A673 (cell line): ENCODE data around the gene PLCG2. TPM values are rescaled to one million over a fixed set of nuclear protein-coding genes. Genes with fewer than 3 reads are reported as not detected.

Experiments
- BruUV-seq: library from RNA; stranded (reverse); fragments of 400-500 nt; replicated peaks from 2 replicates; lab custom pipeline; 2021; lab: Mats Ljungman, UMichigan
- CTCF ChIA-PET: fragments of 300-600 bp; sonication (Branson Sonifier 250); formaldehyde crosslinking; loops from one replicate; lab custom pipeline; 2022; ENCODE audit warnings: antibody characterized with exemption; lab: Charles Lee
- POLR2A ChIA-PET: fragments of 300-600 bp; sonication (Branson Sonifier 250); formaldehyde crosslinking; loops from one replicate; lab custom pipeline; 2022; ENCODE audit warnings: antibody characterized with exemption; ENCODE audit not compliant: low non-redundant PET; lab: Charles Lee
- DNase-seq: peaks from one replicate; pipeline ENCODE4 v3.0.0-alpha.2; 2015; ENCODE audit warnings: low spot score
- H3K27ac ChIP-seq: fragments of 200-600 bp; sonication (generic); 2 replicates; pipeline ENCODE4 v1.5.1; 2016; ENCODE audit warnings: mixed run types, low read depth, mild to moderate bottlenecking, mixed read lengths, antibody characterized with exemption, low read length; ENCODE audit not compliant: poor library complexity, severe bottlenecking
- H3K27me3 ChIP-seq: fragments of 200-600 bp; sonication (generic); replicated peaks from 2 replicates; pipeline ENCODE4 v1.6.1; 2017; ENCODE audit warnings: mixed run types, low read depth, mild to moderate bottlenecking, mixed read lengths, antibody characterized with exemption, low read length; ENCODE audit not compliant: insufficient read depth, poor library complexity
- H3K36me3 ChIP-seq: fragments of 200-600 bp; sonication (generic); 2 replicates; pipeline ENCODE4 v1.6.1; 2016; ENCODE audit warnings: mixed run types, mild to moderate bottlenecking, mixed read lengths, antibody characterized with exemption, low read length; ENCODE audit not compliant: insufficient read depth, poor library complexity, severe bottlenecking
- H3K4me1 ChIP-seq: fragments of 200-600 bp; sonication (generic); 2 replicates; pipeline ENCODE4 v1.6.1; 2017; ENCODE audit warnings: mixed run types, mild to moderate bottlenecking, mixed read lengths, antibody characterized with exemption, low read length; ENCODE audit not compliant: insufficient read depth, poor library complexity, severe bottlenecking
- H3K4me3 ChIP-seq: fragments of 200-600 bp; sonication (generic); 2 replicates; pipeline ENCODE4 v1.5.1; 2016; ENCODE audit warnings: low read depth, mixed run types, mild to moderate bottlenecking, mixed read lengths, low read length; ENCODE audit not compliant: poor library complexity, severe bottlenecking
- H3K9me3 ChIP-seq: fragments of 200-600 bp; sonication (generic); 2 replicates; pipeline ENCODE4 v1.6.1; 2016; ENCODE audit warnings: mixed run types, low read depth, mild to moderate bottlenecking, mixed read lengths, antibody characterized with exemption, low read length; ENCODE audit not compliant: poor library complexity, severe bottlenecking
- CTCF ChIP-seq: fragments of 300-800, 200-600 bp; sonication (generic); conservative IDR thresholded peaks from 2 replicates; pipeline ENCODE4 v1.5.1; 2017; ENCODE audit warnings: low read depth, mild to moderate bottlenecking, antibody characterized with exemption, low read length, moderate library complexity, mixed read lengths
- EZH2 ChIP-seq: fragments of 200-600 bp; sonication (generic); IDR thresholded peaks from 2 replicates; pipeline ENCODE4 v1.6.1; 2017; ENCODE audit warnings: borderline replicate concordance, low read depth, mild to moderate bottlenecking, mixed read lengths, antibody characterized with exemption, low read length; ENCODE audit not compliant: poor library complexity, severe bottlenecking
- intact Hi-C: fragments of 100-400 bp; cut with micrococcal nuclease; formaldehyde crosslinking; loops from one replicate; pipeline ENCODE4 v1.10.0; 2022; ENCODE audit not compliant: unreplicated experiment
- total RNA-seq: library from RNA; stranded (reverse); gene quantifications from 2 replicates; pipeline ENCODE4 v1.2.3, GENCODE V29; 2021

PLCG2 gene
- total RNA-seq, 1 experiment from 2014 or later: 9.6 TPM

- intact Hi-C loops: no loop called here
- BruUV-seq: no TSS peak
These were observed 39.8 kb downstream of the PLCG2 start for GRCh38 chr16:81818905-81819304.

GRCh38 chr16:81821436-81822128 lies 42.5 kb downstream of the PLCG2 start:
- DNase-seq: no peak
- Histone ChIP-seq H3K36me3 (no peaks in the 10 kb centered on the region), H3K4me1 (no peaks in the 10 kb centered on the region), H3K4me3 (no peak overlapping the region), H3K27ac (no peak overlapping the region), H3K27me3 (no peaks in the 10 kb centered on the region), H3K9me3 (no peaks in the 10 kb centered on the region)
- CTCF ChIA-PET: no interaction called here
- POLR2A ChIA-PET: interaction anchor here (0.7 kb wide), 1 partner anchor 441 kb away, joined by 5 read pairs; no protein-coding TSS in a partner anchor
- TF ChIP-seq EZH2: no peak
- TF ChIP-seq CTCF: no peak
- no TSS peak for BruUV-seq
- intact Hi-C loops: no loop called here

More at GRCh38 chr16:81818905-81819304, 39.8 kb downstream of the PLCG2 start:
- H3K9me3 ChIP-seq: no peaks in the 10 kb centered on the region
- H3K4me1 ChIP-seq: no peaks in the 10 kb centered on the region
- H3K36me3 ChIP-seq: no peaks in the 10 kb centered on the region
- no peak overlapping the region for H3K27ac ChIP-seq
- CTCF ChIA-PET: no interaction called here
- no peaks in the 10 kb centered on the region for H3K27me3 ChIP-seq
- no peak for TF ChIP-seq CTCF
- TF ChIP-seq EZH2: no peak
- DNase-seq: no peak
- POLR2A ChIA-PET: interaction anchor here (0.7 kb wide), 1 partner anchor 783 kb away, joined by 3 read pairs; the partner anchor contains the start of gene ATMIN
- no peak overlapping the region for H3K4me3 ChIP-seq

- ChIA-PET CTCF (no interaction called here), POLR2A (no interaction called here)
- Histone ChIP-seq H3K36me3 (no peaks in the 10 kb centered on the region), H3K4me3 (no peak overlapping the region), H3K27ac (no peak overlapping the region), H3K27me3 (no peaks in the 10 kb centered on the region), H3K9me3 (no peaks in the 10 kb centered on the region), H3K4me1 (no peaks in the 10 kb centered on the region)
- TF ChIP-seq EZH2: no peak
- TF ChIP-seq CTCF: no peak
- BruUV-seq: no TSS peak
- intact Hi-C loops: no loop called here
- DNase-seq: no peak
These were observed 44.0 kb downstream of the PLCG2 start for GRCh38 chr16:81823111-81823510.
